ENCODE results near the gene TMC7. TPM values are rescaled to one million over a fixed set of nuclear protein-coding genes. Genes with fewer than 3 reads are reported as not detected.

Gene TMC7
- total RNA-seq, 2 experiments from 2014 or later: not detected

DNA sequence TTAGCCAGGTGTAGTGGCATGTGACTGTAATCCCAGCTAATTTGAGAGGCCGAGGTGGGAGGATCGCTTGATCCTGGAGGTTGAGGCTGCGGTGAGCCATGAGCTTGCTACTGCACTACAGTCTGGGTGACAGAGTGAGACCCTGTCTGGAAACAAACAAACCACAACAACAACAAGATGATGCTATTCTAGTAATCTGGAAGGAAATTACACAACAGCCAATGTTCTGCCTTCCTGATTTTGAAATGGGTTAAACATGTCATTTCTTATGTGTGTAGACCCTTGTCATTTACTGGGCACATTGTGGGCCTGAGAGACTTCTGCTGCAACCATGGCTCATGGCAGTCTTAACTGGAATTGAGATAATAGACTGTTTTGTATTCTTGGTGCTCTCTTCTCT, 89.6 kb downstream of the TMC7 start:
- Mint-ChIP-seq H3K4me3 (no peak overlapping the region), H3K4me1 (peaks cover 3% of the 10 kb centered on the region), H3K9me3 (no peaks in the 10 kb centered on the region), H3K36me3 (peaks cover 3% of the 10 kb centered on the region), H3K27me3 (no peaks in the 10 kb centered on the region), H3K27ac (no peak overlapping the region)
- ATAC-seq (ENCODE audit: low read depth) (no peak), DNase-seq (no peak)
- POLR2A ChIA-PET: no interaction called here

DNA sequence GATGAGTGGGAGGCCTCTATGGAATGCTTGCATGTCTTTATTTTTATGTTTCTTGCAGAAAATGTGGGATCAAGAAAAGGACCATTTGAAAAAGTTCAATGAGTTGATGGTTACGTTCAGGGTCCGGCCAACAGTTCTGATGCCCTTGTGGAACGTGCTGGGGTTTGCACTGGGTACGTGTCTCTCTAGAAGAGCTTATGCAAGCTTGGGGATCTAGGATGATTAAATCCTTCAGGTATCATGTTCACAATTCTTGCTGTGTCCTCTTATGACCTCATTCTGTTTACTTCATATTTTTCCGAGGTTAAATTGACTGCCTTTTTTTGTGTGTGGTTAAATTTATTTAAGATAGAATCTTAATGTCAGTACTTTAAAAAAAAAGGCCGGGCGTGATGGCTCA, 90.1 kb downstream of the TMC7 start:
- Mint-ChIP-seq H3K9me3 (no peaks in the 10 kb centered on the region), H3K4me1 (peaks cover under 1% of the 10 kb centered on the region)

DNA sequence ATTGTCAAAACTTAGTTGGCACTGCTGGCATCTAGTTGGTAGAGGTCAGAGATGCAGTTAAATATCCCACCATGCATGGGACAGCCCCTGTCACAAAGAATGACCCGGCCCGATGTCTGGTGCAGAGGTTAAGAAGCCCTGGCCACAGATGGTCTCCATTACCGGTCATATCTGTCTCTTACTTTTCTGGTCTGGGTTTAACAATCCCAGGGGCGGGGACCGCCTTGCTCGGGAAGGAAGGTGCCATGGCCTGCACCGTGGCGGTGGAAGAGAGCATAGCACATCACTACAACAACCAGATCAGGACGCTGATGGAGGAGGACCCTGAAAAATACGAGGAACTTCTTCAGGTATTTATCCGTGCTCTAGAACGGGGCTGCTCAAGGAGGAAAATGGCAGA, 91.8 kb downstream of the TMC7 start:
- no peaks in the 10 kb centered on the region for H3K4me1 Mint-ChIP-seq
- DNase-seq (no peak), ATAC-seq (ENCODE audit: low read depth) (no peak)
- POLR2A ChIA-PET: no interaction called here
- no peak overlapping the region for H3K4me3 Mint-ChIP-seq
- no peaks in the 10 kb centered on the region for H3K27me3 Mint-ChIP-seq
- H3K27ac Mint-ChIP-seq: no peak overlapping the region
- H3K36me3 Mint-ChIP-seq: peaks cover 4% of the 10 kb centered on the region
- no peaks in the 10 kb centered on the region for H3K9me3 Mint-ChIP-seq

More for the DNA sequence above, 90.1 kb downstream of the TMC7 start:
- no peak for ATAC-seq (ENCODE audit: low read depth)
- Mint-ChIP-seq H3K27me3 (no peaks in the 10 kb centered on the region), H3K27ac (no peak overlapping the region), H3K4me3 (no peak overlapping the region), H3K36me3 (peaks cover 3% of the 10 kb centered on the region)
- DNase-seq: no peak
- POLR2A ChIA-PET: no interaction called here

DNA sequence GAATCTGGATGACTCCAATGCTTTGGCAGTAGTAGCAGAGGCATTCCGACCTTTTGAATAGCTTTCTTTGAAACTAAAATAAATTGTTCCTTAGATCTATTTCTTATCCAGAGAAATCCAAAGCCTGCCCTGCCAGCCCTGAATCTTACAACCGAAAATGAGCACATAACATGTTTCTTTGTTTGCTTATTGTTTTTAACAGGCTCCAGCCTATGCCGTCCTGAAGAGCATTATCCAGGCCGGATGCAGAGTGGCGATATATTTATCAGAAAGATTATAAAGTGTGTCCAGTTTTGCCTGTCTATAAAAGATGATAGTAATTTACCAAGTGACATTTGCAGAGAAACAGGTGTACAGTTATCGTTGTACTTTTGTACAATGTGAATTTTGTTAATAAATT, 94.1 kb downstream of the TMC7 start:
- H3K4me3 Mint-ChIP-seq: no peak overlapping the region
- no peaks in the 10 kb centered on the region for H3K27me3 Mint-ChIP-seq
- no peaks in the 10 kb centered on the region for H3K4me1 Mint-ChIP-seq
- POLR2A ChIA-PET: no interaction called here
- H3K9me3 Mint-ChIP-seq: no peaks in the 10 kb centered on the region
- no peak overlapping the region for H3K27ac Mint-ChIP-seq
- peaks cover 12% of the 10 kb centered on the region for H3K36me3 Mint-ChIP-seq
- DNase-seq: no peak
- no peak for ATAC-seq (ENCODE audit: low read depth)

DNA sequence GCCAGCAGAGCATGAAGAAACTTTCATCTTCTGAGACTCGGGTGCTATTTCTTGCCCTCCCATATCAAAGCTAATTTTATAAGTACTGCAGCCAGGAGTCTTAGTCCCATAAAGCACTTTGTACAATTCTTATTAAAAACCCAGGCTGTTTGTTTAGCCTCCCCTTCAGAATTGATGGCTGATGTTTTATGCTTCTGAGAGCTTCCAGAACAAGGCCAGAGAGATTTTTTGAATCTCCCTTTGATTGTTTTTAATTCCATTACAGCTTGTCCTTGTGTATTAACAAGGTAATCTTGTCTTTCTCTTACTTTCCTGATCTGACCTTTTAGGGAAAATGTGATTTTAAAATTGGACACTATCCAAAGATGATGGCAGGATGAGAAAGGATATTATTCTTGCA, 99.9 kb downstream of the TMC7 start:
- Mint-ChIP-seq H3K27ac (no peak overlapping the region), H3K36me3 (peaks cover 9% of the 10 kb centered on the region), H3K4me1 (peaks cover 3% of the 10 kb centered on the region), H3K4me3 (no peak overlapping the region), H3K27me3 (peaks cover 22% of the 10 kb centered on the region), H3K9me3 (no peaks in the 10 kb centered on the region)
- DNase-seq (no peak), ATAC-seq (ENCODE audit: low read depth) (no peak)
- POLR2A ChIA-PET: no interaction called here

DNA sequence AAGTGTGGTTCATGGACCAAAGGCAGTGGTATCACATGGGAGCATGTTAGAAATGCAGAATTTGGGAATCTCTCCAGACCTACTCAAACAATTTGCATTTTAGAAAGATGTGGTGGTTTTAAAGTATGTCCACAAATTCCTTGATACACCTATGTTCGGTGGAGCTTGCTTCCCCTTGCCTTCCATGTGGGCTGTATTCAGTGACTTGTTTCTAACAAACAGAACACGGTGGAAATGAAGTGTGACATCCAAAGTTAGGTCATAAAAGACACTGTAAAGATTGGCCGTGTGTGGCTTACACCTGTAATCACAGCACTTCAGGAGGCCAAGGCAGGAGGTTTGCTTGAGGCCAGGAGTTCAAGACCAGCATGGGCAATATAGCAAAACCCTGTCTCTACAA, 100.4 kb downstream of the TMC7 start:
- Mint-ChIP-seq H3K9me3 (no peaks in the 10 kb centered on the region), H3K4me1 (peaks cover 3% of the 10 kb centered on the region), H3K4me3 (no peak overlapping the region), H3K27me3 (peaks cover 22% of the 10 kb centered on the region), H3K36me3 (peaks cover 9% of the 10 kb centered on the region), H3K27ac (no peak overlapping the region)
- POLR2A ChIA-PET: no interaction called here
- DNase-seq (no peak), ATAC-seq (ENCODE audit: low read depth) (no peak)

DNA sequence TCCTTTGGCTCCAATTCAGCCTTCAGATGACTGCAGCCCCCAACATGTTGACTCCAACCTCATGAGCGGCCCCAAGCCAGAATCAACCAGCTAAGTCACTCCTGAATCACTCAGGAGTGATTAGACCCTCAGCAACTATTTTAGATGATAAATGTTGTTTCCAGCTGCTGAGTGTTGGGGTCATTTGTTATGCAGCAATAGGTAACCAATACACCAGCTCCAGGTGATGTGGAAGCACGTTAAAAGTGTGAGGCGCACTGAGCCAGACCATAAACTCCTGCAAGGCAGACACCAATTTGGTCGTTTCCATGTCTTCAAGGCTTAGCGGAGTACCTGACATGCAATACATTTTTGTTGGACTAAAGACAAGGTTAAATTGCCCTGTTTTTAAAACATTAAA, 101.1 kb downstream of the TMC7 start:
- peaks cover 3% of the 10 kb centered on the region for H3K4me1 Mint-ChIP-seq
- no peak for DNase-seq
- no peak overlapping the region for H3K4me3 Mint-ChIP-seq
- H3K9me3 Mint-ChIP-seq: no peaks in the 10 kb centered on the region
- peaks cover 9% of the 10 kb centered on the region for H3K36me3 Mint-ChIP-seq
- no peak overlapping the region for H3K27ac Mint-ChIP-seq
- H3K27me3 Mint-ChIP-seq: peaks cover 22% of the 10 kb centered on the region
- no peak for ATAC-seq (ENCODE audit: low read depth)
- POLR2A ChIA-PET: interaction anchor here (0.5 kb wide), 1 partner anchor 34 kb away, joined by 3 read pairs; no protein-coding TSS in a partner anchor

DNA sequence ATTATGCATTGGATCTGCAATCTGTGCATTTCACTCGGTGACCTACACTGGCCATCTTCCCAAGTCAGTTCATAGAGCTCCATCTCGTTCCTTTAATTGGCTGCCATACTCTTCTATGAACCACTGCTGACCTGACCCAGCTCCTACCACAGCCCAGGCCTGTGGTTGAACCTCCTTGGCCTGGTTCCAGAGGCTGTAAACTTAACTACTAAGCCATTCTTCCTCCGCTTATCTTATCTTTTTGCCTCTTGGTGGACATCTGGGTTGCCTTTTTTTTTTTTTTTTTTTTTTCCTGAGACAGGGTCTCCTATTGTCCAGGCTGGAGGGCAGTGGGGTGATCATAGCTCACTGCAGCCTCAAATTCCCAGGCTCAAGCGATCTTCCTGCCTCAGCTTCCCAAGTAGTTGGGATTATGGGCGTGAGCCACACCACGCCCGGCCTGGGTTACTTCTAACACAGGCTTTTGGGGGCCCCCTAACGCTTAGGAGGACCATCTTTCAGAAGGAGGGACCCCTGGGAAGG, 102.0 kb downstream of the TMC7 start:
- POLR2A ChIA-PET: interaction anchor here (0.9 kb wide), 1 partner anchor 406 kb away, joined by 3 read pairs; no protein-coding TSS in a partner anchor
- H3K27ac Mint-ChIP-seq: no peak overlapping the region
- no peak for ATAC-seq (ENCODE audit: low read depth)
- H3K36me3 Mint-ChIP-seq: peaks cover 7% of the 10 kb centered on the region
- peaks cover 24% of the 10 kb centered on the region for H3K27me3 Mint-ChIP-seq
- peaks cover 3% of the 10 kb centered on the region for H3K4me1 Mint-ChIP-seq
- no peak for DNase-seq
- H3K4me3 Mint-ChIP-seq: no peak overlapping the region
- peaks cover 2% of the 10 kb centered on the region for H3K9me3 Mint-ChIP-seq

DNA sequence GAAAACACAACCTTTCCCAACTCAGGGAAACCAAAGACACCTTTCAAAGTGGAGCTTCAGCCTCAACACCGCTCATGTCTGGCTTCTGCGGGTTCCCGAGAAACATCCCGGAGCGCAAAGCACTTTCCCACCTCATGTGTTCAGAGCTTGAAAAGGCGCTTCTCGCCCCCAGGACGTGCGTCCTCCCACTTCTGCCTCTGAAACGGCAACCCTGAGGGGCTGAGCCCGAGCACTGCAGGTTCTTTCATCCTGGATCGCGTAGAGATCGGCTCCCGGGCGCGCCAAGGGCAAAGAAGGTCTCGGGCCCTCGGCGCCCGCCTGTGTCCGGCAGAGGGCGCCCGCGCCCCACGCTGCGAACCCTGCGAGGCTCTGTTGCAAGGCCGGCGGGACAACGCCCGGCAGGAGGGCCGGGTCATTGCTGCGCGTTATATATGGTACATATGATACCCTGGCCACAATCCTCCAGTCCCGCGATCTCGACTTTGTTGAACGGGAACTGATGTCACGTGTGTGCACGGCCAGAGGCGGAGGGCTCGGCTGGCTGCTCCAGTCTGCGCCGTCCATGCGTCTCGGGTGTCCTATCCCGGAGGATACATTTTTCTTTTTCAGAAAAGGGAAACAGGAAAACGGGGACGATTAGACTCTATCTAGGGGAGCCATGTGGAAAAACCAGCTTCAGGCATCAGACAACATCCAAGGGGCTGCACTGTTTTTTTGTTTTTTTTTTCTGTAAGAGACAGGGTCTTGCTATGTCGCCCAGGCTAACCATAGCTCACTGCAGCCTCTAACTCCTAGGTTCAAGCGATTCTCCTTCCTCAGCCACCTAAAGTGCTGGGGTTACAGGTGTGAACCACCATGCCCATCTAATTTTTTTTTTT, 102.8 kb downstream of the TMC7 start:
- peak overlapping the region; percentile 67 for H3K4me3 Mint-ChIP-seq
- ATAC-seq (ENCODE audit: low read depth) (peak; percentile 97), DNase-seq (peak; percentile 92)
- peaks cover 7% of the 10 kb centered on the region for H3K9me3 Mint-ChIP-seq
- peaks cover 27% of the 10 kb centered on the region for H3K27me3 Mint-ChIP-seq
- peaks cover 3% of the 10 kb centered on the region for H3K4me1 Mint-ChIP-seq
- POLR2A ChIA-PET: interaction anchor here (0.9 kb wide), 1 partner anchor 405 kb away, joined by 3 read pairs; no protein-coding TSS in a partner anchor
- H3K36me3 Mint-ChIP-seq: no peaks in the 10 kb centered on the region
- no peak overlapping the region for H3K27ac Mint-ChIP-seq

DNA sequence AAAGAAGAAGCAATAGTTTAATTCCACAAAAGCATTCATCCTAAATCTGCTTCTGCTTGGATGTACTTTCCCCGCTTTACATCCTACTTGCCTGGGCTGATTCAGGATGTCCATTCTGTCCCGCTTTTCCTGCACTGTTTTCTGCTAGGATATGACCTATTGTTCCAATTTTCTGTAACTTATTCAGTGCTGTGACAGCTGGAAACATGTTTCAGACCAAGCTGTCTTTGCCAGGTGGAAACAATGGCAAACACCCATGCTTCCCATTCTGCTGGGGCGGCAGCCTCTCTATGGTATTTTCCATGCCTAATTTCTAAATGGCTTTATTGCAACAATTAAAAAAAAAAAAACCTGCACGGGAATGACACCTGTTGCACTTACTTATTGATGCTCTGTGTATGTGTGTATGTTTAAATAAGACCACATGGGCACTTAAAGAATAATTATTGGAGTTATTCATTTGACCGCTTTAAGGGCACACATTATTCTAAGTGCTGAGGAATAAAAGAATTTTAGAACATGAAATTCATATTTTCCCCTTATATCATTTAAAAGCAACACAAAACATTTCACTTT, 104.7 kb downstream of the TMC7 start:
- peaks cover 10% of the 10 kb centered on the region for H3K9me3 Mint-ChIP-seq
- H3K36me3 Mint-ChIP-seq: no peaks in the 10 kb centered on the region
- DNase-seq (no peak), ATAC-seq (ENCODE audit: low read depth) (no peak)
- no peak overlapping the region for H3K4me3 Mint-ChIP-seq
- POLR2A ChIA-PET: no interaction called here
- H3K27ac Mint-ChIP-seq: no peak overlapping the region
- peaks cover 3% of the 10 kb centered on the region for H3K4me1 Mint-ChIP-seq
- H3K27me3 Mint-ChIP-seq: peaks cover 34% of the 10 kb centered on the region

DNA sequence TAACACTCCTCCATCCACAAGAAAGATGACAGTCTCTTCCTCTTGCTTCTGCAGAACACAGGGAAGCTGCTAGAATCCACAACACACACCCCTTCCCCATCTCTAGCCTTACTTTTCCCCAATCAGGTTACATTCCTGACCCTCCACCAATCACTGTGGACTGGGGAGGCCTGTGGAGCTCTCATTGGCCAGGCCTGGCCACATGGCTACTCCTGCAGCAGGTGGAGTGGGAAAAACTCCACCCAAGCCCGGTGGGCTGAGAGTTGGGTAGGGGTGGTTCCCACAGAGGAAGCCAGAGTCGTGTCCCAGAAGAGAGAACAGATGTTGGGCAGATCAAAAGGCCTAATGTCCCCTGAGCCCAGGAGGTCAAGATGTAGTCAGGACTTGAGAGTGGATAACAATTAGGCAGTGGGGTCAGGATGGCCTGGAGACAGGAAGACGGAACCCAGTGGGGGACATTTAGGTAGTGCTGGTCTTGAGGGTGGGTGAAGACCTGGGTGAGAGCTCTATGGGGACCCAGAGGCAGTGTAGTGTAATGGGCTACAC, 105.7 kb downstream of the TMC7 start:
- Mint-ChIP-seq H3K4me1 (peaks cover 3% of the 10 kb centered on the region), H3K36me3 (no peaks in the 10 kb centered on the region), H3K27me3 (peaks cover 30% of the 10 kb centered on the region), H3K4me3 (no peak overlapping the region), H3K27ac (no peak overlapping the region), H3K9me3 (peaks cover 10% of the 10 kb centered on the region)
- DNase-seq (no peak), ATAC-seq (ENCODE audit: low read depth) (no peak)
- POLR2A ChIA-PET: no interaction called here

DNA sequence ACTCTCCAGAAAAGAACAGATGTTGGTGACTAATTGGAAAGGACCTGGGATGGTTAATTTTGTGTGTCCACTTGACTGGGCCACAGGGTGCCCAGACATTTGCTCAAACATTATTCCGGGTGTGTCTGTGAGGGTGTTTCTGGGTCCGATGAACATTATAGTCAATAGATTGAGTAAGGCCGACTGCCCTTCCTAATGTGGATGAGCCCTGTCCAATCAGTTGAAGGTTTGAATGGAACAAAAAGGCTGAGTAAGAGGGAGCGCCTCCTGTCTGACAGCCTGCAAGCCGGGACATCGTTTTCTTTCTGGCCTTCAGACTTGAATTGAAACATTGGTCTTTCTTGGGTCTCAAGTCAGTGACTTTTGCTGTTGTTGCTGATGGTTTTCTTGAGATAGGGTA, 107.2 kb downstream of the TMC7 start:
- no peak overlapping the region for H3K27ac Mint-ChIP-seq
- peaks cover 17% of the 10 kb centered on the region for H3K27me3 Mint-ChIP-seq
- H3K4me3 Mint-ChIP-seq: no peak overlapping the region
- H3K9me3 Mint-ChIP-seq: peaks cover 10% of the 10 kb centered on the region
- POLR2A ChIA-PET: no interaction called here
- H3K36me3 Mint-ChIP-seq: peaks cover 1% of the 10 kb centered on the region
- H3K4me1 Mint-ChIP-seq: peaks cover 9% of the 10 kb centered on the region
- ATAC-seq (ENCODE audit: low read depth) (no peak), DNase-seq (no peak)

DNA sequence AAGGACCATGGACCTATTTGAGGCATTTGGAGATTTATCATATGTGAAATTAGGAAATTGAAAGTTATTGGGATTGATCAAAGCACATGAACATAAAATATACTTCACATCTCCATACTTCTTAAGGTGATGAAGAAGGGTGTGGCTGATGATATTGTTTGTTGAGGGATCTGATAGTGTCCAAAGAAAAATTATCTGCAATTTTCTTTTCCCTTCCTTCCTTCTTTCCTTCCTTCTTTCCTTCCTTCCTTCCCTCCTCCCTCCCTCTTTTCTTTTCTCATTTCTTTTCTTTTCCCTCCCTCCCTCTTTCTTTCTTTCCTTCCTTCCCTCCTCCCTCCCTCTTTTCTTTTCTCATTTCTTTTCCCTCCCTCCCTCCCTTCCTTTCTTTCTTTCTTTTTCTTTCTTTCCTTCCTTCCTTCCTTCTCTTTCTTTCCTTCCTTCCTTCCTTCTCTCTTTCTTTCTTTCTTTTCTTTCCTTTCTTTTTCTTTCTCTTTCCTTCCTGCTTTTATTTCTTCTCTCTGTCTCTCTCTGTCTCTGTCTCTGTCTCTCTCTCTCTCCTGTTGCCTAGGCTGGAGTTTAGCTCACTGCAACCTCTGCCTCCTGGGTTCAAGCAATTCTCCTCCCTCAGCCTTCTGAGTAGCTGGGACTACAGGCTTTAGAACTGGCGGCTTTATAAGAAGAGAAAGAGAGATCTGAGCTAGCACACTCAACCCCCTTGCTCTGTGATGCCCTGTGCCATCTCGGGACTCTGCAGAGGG, 109.1 kb downstream of the TMC7 start:
- Mint-ChIP-seq H3K4me1 (peaks cover 6% of the 10 kb centered on the region), H3K27me3 (peaks cover 12% of the 10 kb centered on the region), H3K27ac (no peak overlapping the region), H3K36me3 (peaks cover 1% of the 10 kb centered on the region), H3K4me3 (no peak overlapping the region), H3K9me3 (peaks cover 14% of the 10 kb centered on the region)
- ATAC-seq (ENCODE audit: low read depth): no peak
- POLR2A ChIA-PET: no interaction called here
- DNase-seq: no peak
